NCI-H1417 treated with DMSO at 0.1 percent for 48 hours (cell line): ENCODE measurements around the gene REXO4.

Source experiments
- DNase-seq: peaks from one replicate; lab custom pipeline; 2025; lab: John Stamatoyannopoulos, UW

REXO4 gene

GRCh38 chr9:133367778-133368177 lies 50.0 kb downstream of the REXO4 start:
- no peak for DNase-seq

DNA sequence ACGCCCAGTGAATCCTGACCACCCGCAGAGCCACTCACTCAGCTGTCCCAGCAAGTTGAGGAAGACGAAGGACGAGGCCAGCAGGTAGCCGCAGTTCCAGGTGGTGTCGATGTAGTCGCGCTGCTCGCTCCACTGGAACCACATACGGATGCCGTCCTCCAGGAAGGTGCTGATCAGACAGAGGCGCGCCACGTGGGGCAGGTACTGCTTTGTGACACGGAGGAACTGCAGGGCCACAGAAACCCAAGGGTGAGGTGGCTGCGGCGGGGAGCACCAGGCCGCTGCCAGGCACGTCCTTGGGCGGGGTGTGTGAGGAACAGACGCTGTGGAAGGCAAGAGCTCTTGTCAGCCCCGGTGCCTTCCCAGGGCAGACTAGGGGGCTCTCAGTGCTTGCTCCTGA lies 50.6 kb downstream of the REXO4 start:
- DNase-seq, result no peak

DNA sequence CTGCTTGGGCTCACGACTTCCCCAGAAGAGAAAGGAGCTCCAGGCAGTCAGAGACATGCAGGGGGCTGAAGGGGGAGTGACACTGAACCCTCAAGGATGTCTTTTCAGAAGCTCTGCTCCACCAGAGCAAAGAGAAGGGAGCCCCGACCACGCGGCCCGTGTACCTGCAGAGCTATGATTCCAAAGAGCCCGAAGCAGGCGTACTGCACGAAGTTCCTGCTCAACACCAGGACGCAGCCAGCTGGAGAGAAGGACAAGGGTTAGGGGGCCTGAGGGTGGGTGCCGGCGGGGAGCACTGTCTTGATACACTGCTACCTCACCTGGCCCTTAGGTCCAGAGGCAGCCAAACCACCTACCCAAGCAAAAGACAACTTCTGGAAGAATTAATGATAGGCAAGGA lies 51.4 kb downstream of the REXO4 start:
- no peak for DNase-seq

DNA sequence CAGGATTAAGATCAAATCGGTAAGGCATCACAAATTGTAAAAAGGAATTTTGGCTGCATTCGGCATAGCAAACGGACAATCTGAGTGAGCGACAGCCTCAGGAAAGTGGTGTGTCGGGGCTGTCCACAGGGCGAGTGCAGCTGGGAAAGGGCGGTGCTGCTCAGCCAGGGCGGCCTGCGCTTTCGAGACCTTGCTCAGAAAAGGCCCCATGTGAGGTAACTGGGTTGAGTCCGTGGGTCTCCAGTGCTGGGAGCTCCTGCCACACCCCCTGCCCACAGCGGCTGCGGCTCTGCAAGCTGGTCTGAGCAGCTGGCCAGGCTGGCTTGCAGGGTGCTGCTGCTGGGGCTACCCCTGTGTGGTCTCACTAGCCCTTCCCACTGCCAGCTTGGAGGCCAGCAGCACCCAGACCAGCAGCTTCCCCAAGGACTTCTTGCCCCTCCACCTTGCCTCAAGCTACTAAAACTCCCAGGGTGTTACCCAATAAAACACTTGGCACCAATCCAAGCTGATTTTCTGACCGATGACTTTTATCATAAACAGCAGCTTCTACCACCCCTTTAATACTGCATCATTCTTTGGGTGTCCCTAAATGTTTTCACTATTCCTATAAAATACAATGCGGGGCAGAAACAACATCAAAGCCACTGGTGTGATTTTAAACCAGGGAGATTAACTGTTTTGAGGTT lies 55.3 kb downstream of the REXO4 start:
- DNase-seq, result no peak

- no peak for DNase-seq
Observed at GRCh38 chr9:133361507-133362092, 56.2 kb downstream of the REXO4 start.

GRCh38 chr9:133360400-133361393 lies 57.1 kb downstream of the REXO4 start:
- DNase-seq, result no peak

GRCh38 chr9:133359399-133360175 lies 58.2 kb downstream of the REXO4 start:
- no peak for DNase-seq

- no peak for DNase-seq
Observed at GRCh38 chr9:133357656-133358055, 60.2 kb downstream of the REXO4 start.

DNA sequence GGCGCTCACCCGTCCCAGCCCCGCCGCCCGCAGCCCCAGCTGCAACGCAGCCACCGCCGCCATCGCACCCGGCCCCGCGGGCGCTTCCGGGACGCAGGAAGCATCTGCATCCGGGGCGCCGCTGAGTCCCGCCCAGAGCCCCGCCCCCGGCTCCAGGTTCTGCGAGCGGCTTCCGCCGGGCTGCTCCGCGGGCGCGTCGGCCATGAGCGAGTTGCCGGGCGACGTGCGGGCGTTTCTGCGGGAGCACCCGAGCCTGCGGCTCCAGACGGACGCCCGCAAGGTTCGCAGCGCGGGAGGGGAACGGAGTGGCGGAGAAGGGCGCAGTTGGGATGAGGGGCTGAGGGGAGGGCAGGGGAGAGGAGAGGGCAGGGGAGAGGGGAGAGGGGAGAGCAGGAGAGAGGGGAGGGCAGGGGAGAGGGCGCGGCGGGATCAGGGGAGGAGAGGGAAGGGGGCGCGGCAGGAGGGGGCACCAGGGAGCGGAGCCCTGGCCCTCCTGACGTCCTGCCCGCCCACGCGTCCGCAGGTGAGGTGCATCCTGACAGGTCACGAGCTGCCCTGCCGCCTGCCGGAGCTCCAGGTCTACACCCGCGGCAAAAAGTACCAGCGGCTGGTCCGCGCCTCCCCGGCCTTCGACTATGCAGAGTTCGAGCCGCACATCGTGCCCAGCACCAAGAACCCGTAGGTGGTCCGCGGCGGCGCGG lies 61.3 kb downstream of the REXO4 start, which contains the start of the genes SURF1 and SURF2:
Gene SURF1 (minus strand): TSS at position 97 of the 701 bp plus-strand sequence. CDS start 34 bp downstream, at position 63.
Gene SURF2 (plus strand): TSS at position 160 of the 701 bp plus-strand sequence. CDS start 43 bp downstream, at position 203.
- no peak for DNase-seq
